NCI-H1417 treated with DMSO at 0.1 percent for 48 hours (cell line): ENCODE results near the gene RMND5A.

Source experiments
- DNase-seq: peaks from one replicate; lab custom pipeline; 2025; lab: John Stamatoyannopoulos, UW

Gene RMND5A

DNA sequence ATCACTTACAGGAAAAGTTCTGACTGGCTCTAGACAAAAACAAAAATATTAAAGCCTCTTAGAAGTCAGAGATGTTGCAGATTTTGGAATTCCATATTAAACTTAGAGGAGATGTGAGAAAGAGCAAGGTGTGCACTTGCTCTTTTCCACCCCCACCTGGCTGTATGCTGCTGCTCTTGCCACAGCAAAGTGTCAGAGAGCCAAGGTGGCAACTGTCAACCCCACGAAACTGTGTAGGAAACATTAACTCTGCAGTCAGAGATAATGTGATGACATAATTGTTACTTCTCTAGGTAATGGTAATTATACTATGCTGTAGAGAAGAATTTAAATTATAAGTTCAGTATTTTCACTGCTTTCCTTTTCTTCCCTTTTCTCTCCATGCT is 45.2 kb downstream of the RMND5A start:
- DNase-seq: no peak

DNA sequence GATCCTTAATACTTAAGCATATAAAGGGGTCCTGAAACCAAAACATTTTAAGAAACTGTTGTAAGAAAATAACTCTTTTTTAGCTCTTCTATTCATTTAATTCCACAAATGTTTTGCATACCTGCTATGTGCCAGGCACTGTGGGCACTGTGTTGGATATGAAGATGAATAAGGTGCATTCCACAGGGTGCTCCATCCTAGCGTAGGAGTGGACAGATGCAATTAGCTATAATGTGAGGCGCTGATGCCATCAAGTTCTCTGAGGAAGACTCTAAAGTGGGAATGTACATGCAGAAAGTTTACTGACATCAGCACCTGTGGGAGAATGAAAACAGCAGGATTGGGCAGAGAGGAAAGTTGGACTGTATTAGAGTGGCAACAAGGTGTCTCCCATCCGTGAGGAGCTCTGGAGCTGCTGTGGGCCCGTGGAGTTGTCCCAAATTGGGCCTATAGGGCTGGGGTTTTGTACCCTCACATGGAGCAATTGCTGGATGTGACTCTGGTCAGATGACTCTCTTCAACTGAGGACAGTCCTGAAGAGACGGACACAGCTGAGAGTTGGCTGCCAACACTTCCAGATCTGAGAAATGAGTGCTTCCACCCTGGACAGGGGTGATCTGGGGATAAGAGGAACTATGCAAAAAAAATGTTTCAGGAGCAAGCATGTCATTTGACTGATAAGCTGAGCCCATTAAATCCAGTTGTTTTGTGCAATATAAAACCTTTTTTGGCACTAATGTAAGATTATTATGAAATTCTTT is 48.3 kb downstream of the RMND5A start:
- no peak for DNase-seq

DNA sequence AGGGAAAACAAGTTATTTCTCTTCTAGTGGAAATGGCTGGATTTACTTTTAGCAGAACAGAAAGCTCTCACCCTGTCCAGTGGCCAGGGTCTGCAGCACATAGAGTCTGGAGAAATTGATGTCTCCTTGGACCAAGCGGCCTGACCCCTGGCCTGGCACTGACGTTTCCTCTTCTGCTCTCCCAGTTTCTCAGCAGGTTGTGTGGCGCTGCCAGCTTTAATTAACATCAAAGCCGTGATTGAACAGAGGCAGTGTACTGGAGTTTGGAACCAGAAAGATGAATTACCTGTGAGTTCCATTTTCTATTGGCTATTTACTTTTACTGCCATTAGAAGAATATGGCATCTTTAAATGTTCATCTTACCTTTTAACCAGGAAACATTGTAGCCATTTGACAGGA is 49.7 kb downstream of the RMND5A start:
- no peak for DNase-seq

DNA sequence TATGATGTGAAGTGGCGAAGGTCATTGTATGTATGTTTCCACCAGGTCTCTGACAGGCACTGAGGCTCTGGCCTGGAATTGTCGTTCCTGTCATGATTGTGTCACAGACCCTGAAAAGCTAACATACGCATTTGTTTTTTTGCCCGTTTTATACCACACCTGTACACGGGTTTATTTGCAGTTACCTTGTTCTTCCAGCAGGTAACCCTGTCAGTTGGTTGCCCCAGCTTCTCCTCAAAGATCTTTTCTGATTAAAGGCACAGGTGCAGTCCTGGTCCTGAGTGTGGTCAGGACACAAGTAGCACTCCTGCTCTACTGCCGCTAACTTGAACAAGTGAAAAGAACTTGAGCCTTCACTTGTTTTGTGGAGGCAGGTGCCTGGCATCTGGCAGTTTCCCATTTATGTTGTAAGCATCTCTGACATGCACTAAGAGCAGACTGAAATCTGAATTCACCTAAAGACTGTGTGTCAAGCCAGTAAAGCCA is 50.8 kb downstream of the RMND5A start:
- no peak for DNase-seq

DNA sequence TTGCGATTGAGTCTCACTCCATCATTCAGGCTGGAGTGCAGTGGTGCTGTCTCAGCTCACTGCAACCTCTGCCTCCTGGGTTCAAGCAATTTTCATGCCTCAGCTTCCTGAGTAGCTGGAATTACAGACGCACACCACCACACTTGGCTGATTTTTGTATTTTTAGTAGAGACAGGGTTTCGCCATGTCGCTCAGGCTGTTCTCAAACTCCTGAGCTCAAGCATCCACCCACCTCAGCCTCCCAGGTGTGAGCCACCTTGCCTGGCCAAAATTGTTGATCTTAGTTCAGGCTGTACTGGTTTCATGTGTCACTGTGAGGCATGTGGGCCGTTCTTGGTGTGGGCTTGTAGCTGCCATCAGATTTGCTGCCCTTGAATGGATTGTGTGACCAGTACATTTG is 52.5 kb downstream of the RMND5A start:
- DNase-seq: no peak

DNA sequence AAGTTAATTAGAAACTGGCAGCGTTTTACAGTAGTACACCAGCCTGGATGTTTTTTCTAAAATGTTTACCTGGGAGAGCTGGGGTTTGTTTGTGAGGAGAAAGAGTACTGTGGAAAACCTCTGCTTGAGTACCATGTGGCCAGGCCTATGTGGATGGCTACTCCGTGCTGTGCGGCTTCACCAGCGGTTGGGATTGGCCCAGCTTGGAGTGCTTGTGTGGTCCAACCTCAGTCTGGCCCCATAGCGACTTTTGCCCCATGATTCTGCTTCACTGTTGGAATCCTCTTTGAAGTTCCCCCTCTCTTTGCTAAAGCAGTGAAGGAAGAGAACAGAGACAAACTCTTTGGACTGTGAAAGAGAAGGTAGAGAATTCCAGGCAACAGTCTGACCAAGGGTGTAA is 54.8 kb downstream of the RMND5A start:
- DNase-seq: no peak

DNA sequence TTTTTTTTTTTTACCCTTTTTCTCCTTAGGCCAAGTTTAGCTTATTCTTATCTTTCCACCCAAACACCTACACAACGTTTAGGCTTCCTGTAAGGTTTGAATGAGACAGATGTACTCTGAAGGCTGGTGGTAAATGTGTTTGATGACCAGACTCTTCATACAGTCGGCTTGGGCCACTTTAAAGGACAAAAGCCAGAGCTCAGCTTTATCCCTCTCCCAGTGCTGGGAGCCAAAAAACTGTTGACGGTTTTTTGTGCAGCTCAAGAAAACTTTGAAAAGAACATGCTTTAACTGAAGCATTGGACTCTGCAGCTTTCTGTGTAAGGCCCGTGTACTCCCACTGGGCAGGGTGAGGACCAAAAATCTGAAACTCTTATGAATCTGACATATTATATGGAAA is 55.2 kb downstream of the RMND5A start:
- no peak for DNase-seq

DNA sequence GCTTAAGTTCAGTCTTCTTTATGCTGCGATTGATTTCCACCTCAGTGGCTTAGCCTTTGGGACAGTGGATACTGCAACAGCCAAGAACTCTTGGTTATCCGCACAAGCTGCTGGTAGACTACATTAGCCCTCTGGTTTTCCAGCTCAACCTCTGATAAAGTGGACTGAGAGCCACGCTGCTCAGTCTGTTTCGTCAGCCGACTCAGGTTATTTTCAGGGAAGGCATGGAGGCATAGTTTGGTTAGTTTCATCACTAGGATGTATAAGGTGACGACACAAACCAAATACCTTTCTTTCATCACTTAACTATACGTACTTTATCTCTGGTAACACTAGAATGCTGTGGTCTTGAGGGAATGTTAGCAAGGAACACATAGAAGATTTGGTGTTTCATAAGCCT is 56.4 kb downstream of the RMND5A start:
- DNase-seq: no peak

DNA sequence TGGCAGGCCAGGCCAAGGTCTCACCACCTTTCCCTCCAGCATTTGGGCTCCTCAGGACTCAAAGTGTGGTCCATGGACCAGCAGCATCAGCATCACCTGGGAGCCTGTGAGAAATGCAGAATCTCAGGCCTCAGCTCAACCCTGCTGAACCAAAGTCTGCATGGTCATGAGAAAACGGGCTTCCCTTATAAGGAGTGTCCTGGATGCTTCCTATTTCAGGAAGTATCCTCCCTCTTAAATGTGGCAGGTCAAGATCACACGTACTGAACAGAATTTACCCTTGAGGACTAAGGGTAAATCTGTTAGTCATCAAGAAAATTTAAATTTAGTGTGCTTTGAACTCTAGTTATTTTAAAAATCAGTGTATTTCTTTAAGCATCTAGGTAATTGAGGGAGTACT is 58.9 kb downstream of the RMND5A start:
- DNase-seq: no peak

DNA sequence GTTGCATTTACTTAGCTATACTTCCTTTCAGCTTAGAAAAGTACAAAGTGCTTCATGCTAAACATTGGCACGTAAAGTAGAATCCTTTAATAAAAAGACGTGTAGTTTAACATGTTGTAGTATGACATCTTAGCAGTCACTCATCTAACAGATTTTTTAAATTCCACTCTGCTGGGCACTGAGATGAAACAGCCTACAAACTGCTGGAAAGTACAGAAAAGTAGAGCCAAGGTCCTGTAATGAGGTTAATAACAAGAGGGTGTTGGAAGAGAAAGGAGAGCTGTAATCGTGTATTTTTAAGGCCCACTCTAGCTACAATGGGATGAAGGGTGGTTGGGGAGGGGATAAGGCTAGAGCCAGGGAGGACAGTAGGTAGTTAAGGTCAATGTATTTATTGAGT is 59.9 kb downstream of the RMND5A start:
- no peak for DNase-seq

DNA sequence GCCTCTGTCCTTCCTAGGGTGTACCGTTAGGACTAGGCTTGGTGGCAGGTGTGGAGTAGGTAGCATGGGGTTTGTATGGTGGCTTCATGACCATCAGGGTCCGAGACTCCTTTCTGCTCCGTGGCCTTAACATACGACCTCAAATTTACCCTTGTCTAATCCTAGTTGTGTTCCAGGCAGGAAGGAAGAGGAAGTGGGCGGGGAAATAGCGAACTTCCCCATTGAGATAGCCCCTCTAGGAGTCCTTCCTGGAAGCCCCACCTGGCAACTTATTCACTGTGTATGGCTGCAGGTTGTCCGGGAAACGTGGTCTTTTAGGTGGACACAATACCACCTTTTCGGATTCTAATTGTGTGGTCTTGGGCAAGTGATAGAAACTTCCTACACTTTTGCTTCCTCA is 61.3 kb downstream of the RMND5A start:
- DNase-seq: no peak

DNA sequence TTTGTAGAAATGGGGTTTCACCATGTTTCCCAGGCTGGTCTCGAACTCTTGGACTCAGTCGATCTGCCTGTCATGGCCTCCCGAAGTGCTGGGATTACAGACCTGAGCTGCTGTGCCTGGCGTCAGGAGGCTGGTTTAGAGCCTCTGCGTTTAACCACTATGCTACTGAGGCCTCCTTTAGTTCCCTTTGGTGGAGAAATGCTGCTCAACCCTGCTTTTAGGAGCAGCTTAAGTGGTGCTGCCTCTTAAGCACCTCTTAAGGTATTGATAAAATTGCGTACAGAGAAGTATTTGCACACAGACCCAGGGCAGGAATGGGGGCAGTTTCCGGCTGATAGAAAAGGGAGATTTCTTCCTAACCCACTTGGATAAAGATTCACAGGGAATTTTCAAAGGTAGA is 62.7 kb downstream of the RMND5A start:
- DNase-seq: no peak

DNA sequence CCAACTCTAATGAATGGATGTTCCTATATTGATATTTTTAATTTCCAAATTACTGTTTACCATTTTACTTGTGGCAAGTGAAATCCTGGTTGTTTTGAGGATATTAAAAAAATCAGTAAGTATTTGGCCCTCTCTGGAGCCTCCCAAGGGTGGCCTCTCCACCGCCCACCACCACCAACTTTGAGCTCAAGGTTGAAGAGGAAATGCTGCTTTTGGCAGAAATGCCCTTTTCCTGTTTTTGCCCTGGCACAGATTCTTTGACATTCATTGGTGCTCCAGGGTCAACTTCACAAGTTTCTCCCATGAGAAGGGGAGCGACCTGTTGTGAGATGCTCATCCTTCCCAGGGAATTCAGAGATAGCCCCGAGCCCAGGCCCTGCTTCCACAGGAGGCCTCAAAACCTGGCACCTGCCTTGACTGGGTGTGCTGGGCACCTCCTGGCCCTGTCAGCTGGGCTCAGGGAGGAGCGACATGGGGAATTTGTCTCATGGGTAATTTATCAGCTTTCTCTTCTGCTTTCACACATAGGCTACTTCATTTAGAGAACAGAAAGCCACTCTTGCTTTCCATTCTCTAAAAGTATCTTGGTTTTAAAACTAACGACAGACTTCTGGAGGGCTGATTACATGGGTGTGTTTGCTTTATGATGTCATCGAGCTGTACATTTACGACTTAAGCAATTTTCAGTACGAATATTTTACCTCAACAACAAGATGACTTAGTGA is 63.7 kb downstream of the RMND5A start:
- DNase-seq: no peak

DNA sequence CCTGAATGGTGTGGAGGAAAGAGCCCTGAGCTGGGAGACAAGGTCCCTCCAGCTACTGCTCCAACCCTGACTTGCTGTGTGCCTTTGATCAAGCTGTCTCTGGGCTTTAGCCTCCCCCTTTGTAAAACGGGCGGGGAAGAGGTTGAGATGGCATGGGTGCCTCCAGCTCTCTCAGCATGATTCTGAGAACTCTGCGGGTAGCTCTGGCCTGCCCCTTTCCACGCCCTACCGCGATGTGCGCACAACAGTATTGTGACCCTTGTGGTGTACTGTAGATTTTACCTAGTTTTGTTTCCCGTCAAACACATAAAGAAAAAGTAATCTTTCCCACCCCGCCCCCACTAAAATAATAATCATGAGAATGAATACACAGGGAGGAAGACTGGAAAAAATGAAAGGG is 65.4 kb downstream of the RMND5A start:
- DNase-seq: no peak

DNA sequence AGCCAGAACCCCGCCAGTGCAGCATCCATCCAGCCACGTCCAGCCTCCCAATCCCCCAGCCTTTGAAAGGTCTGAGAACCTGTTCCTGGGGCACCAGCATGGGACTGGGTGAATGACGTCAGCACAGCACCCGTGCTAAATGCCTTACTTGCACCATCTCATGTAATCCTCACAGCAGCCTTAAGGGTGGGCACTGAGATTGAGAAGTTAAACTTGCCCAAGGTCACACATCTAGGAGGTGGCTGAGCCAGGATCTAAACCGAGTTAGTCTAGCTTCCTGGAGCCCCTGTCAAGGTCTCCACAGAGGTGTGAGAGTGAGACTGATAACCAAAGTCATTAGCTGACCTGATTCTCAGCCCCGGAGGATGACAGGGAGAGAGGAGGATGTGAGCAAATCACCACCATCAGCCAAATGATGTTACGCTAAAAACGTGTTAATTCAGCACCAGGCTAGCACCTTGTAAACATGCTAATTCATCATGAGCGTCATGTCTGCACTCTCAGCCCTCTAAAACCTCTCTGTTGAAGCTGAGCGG is 66.0 kb downstream of the RMND5A start:
- DNase-seq: no peak

DNA sequence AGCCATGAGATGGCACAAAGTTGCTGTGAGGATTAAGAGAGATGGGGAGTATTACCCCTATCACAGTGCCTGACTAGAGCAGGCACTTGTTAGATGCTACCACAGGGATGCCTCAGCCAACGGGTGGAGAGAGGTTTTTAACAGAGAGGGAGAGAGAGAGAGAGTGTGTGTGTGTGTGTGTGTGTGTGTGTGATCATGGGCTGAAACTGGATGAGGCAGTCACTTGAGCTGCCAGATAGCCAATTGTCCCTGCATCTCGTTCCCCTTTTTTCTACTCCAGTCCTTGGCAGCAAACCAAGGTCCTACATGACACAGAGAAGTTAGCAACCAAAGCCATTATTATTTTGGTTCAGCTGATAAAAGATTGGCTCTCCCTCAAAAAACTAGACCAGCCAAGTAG is 67.6 kb downstream of the RMND5A start:
- no peak for DNase-seq

DNA sequence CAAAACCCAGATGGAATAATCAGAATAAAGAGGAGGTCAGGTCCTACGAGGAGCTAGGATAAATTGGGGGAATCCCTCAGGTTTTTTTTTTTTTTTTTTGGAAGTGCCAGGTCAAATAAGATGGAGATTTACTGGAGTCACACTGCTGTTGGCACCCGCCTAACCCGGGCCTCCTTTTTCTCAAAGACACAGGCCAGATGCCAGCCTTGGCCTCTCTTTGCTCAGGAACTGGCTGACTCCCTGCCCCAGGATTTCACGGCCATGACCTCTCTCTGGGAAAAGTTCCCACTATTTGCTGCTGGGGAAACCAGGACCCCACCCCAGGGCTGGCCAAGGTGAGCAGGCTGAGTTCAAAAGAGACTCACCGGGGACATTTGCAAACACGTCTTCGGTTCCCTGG is 68.1 kb downstream of the RMND5A start:
- DNase-seq: no peak

DNA sequence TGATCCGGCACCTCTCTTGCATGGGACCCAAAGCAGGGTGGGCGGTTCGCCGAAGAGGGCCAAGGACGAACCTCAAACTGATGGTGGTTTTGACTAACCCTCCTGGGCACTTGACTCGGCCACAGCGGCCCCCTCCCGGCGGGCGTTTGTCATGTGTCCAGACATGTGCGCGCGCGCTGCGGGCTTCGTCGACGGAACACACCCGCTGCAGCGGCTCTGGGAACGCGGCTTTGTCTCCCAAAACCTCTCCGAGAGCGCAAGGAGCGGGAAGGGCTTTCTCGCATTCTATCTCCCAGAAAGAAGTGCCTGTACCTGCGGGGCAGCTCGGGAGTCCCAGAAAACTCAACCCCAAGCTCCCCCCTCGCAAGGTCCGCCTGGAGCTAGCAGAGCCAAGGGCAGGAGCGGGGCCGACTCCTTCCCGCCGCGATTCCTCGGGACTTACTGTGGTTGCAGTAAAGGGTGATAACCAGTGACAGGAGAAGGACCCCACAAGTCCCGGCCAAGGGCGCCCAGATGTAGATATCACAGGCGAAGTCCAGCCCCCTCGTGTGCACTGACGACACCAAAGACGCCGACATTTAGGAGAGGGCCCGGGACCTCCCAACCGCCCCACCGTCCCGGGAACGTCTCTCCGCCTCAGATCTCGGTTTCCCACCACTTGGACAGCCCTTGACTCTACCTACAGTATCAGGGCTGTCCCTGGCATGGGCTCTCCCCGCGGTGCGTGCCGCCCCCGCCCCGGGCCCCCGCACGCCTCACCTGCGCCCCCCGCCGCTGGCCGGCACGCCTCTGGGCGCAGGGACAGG is 69.0 kb downstream of the RMND5A start:
- no peak for DNase-seq

DNA sequence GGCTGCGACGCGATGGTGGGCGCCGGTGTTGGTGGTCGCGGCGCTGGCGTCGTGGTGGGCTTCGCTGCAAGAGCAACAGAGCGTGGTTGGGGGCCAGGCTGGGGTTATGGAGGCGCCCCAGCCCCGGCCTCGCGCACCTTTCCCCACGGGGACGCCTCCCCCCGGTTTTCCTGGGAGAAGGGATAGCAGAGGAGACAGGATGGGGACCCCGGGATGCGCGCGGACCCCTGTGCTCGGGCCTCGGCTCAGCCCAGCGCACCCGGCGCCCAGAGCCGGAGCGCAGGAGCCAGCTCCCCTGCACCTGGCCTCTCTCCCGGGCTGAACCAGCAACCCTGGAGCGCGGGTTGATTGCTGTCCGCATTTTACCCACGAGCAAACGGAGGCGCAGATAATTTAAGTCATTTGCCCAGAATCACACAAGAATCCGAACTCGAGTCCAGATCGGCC is 69.6 kb downstream of the RMND5A start:
- DNase-seq: no peak

DNA sequence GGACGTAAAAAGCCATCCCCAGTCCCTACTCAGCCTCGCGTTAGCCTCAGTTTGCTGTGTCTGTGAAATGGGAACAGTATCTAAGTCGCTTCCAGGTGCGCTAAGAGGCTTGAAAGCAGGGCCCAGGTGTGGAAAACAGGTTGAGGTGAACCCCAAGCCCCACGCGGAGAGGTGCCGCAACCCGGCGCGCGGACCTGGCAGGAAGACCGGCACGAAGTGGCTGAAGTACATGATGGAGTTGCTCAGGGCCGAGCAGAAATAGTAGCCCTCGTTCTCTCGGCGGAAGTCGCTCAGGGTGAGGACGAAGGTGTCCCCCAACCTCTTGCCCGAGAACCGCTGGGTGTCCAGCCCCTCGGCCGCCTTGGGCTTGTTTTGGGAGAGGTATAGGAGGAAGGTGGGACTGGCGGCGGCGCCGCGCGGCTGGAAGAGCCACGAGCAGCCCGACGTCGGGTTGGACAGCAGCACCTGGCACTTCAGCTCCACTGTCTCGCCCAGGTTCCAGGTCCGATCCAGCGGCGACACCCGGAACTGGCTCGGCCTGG is 70.1 kb downstream of the RMND5A start:
- DNase-seq: no peak

DNA sequence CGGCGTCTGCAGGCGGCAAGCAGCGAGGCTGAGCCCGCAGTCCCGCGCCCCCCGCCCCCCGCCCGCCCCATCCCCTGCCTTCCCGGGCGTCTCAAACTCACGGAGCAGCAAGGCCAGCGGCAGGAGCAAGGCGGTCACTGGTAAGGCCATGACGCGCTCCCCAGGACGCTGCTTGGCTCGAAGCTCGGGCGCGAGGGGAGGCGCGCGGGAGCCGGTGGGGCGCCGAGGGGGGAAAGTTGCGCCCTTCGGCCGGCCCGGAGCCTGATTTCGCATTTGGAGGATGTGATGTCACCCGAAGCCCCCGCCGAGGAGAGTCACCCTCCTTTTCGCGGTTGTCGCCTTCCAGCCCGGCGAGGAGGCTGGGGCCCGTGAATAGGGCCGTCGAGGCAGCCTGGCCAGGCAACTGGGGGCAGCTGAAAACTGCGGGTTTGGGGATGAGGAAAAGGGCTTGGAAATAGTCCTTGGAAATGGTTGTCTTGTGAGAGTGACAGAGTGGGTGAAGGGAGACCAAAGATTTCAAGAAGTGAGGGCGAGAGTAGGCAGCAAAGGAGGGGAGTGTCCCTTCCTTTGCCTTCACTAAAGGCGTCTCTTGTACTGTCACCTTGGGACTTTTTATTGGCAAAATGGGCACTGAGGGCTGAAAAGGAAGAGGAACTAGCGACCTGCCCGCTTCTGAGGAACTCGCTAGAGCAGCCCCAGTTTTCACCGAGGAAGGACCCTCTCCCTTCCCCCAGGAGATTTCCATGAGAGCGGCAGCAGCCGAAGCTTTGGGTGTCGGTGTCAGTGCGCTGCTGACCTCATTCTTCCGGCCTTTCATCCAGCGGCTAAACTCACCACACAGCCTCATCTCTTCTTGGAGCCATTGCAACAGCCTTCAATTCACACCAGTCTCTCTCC is 70.8 kb downstream of the RMND5A start, which contains the start of gene CD8A:
Gene CD8A (minus strand): TSS at position 238 of the 897 bp plus-strand sequence. CDS start 88 bp downstream, at position 150.
- no peak for DNase-seq
